HepG2 (cell line): Measurements from ENCODE around the gene DAB1. TPM values are rescaled to one million over a fixed set of nuclear protein-coding genes. Genes with fewer than 3 reads are reported as not detected.

Experiments used
- BCLAF1 ChIP-seq: fragments of 450-650 bp; IDR thresholded peaks from 2 replicates; pipeline ENCODE4 v1.6.1; 2017; ENCODE audit warnings: mild to moderate bottlenecking
- FOXP4 ChIP-seq: sonication (generic); formaldehyde crosslinking; IDR thresholded peaks from 2 replicates; pipeline ENCODE4 v1.4.0; 2020; ENCODE audit warnings: missing genetic modification reagents
- MIER2 ChIP-seq: IDR thresholded peaks from 2 replicates; pipeline ENCODE4 v1.6.1; 2016; ENCODE audit warnings: missing biosample characterization, missing genetic modification reagents
- POLR2G ChIP-seq: fragments of 200-400 bp; formaldehyde crosslinking; IDR thresholded peaks from 2 replicates; pipeline ENCODE4 v1.6.1; 2018; ENCODE audit warnings: mild to moderate bottlenecking, low read depth, low read length, moderate library complexity
- ZBTB21 ChIP-seq: sonication (generic); formaldehyde crosslinking; IDR thresholded peaks from 2 replicates; pipeline ENCODE4 v1.4.0; 2020; ENCODE audit warnings: missing genetic modification reagents
- ZNF282 ChIP-seq: fragments of 450-650 bp; IDR thresholded peaks from 2 replicates; pipeline ENCODE4 v1.6.1; 2018; ENCODE audit not compliant: partially characterized antibody
- ZNF318 ChIP-seq: sonication (generic); formaldehyde crosslinking; IDR thresholded peaks from 2 replicates; pipeline ENCODE4 v1.4.0; 2020; ENCODE audit warnings: mild to moderate bottlenecking, missing genetic modification reagents
- ZNF598 ChIP-seq: sonication (generic); formaldehyde crosslinking; IDR thresholded peaks from 2 replicates; pipeline ENCODE4 v1.5.1; 2020; ENCODE audit warnings: mild to moderate bottlenecking, missing genetic modification reagents, borderline replicate concordance
- ZNF770 ChIP-seq: sonication (generic); formaldehyde crosslinking; IDR thresholded peaks from 2 replicates; pipeline ENCODE4 v1.5.0; 2020; ENCODE audit warnings: mild to moderate bottlenecking, missing genetic modification reagents
- ZNF781 ChIP-seq: sonication (generic); formaldehyde crosslinking; IDR thresholded peaks from 2 replicates; pipeline ENCODE4 v1.5.1; 2020; ENCODE audit warnings: borderline replicate concordance, mild to moderate bottlenecking, missing genetic modification reagents; ENCODE audit errors: not compliant biosample characterization
- polyA plus RNA-seq, 8 experiments: library from polyadenylated mRNA; depleted of rRNA in 3 of 8; stranded (reverse) in 7 of 8; unstranded in 1 of 8; fragments of >200 nt; fragmentation: Illumina TruSeq in 4 of 8; extraction: Trizol in 4 of 8; gene quantifications; 2 replicates each; pipeline versions ENCODE4 v1.2.1 to v1.2.3, GENCODE V29; 2011 to 2016; ENCODE audit warnings: low read depth in 4 of 8, missing spikeins in 1 of 8, mixed read lengths in 1 of 8; ENCODE audit not compliant: insufficient read depth in 1 of 8
- total RNA-seq, 5 experiments: library from RNA; depleted of rRNA; stranded (reverse); fragments of >200 nt; fragmentation: Illumina TruSeq; extraction: Trizol; gene quantifications; 2 replicates each; pipeline ENCODE4 v1.2.3, GENCODE V29; 2016; ENCODE audit warnings: low read depth in 1 of 5

Gene DAB1
- total and polyA plus RNA-seq, 2 of the 13 experiments (the other 11 are each of a cell fraction or from before 2014, with no cell fraction given): 0.04 to 0.13 TPM

- TF ChIP-seq ZNF318 (CRISPR knock-in tag) (no peak), POLR2G (no peak), FOXP4 (CRISPR knock-in tag) (peak; percentile 100), ZNF598 (CRISPR knock-in tag) (no peak), ZNF770 (CRISPR knock-in tag) (no peak), BCLAF1 (no peak), ZNF781 (no peak), MIER2 (CRISPR knock-in tag) (peak; percentile 89), ZNF282 (no peak), ZBTB21 (CRISPR knock-in tag) (peak; percentile 73; the same call in 1 of the 2 replicates)
These were observed 143.8 kb downstream of the DAB1 start (continued) for GRCh38 chr1:57279909-57280666.
